ENCODE results near the gene SPATA22. TPM values are rescaled to one million over a fixed set of nuclear protein-coding genes. Genes with fewer than 3 reads are reported as not detected.
A peak's percentile ranks its signal among the peaks of the same experiment; 100 is the strongest.
"Not testable (repeated sequence)": the region's sequence is repeated elsewhere in the genome, so short reads cannot be mapped to it uniquely, and the experiment has no call there.

SPATA22 gene
- total RNA-seq, 2 donors from 2014 or later: 13.5 TPM; not detected in 1

- 35% methylated on average over 7 of the region's 7 CpGs for WGBS
Measured at GRCh38 chr17:3475812-3476610, 4.4 kb upstream of the SPATA22 start, which contains the start of gene ASPA. ASPA (plus strand) TSS chr17:3475997; CDS start chr17:3476160, 163 bp downstream.

GRCh38 chr17:3475251-3475685, 3.6 kb upstream of the SPATA22 start:
- Histone ChIP-seq H3K4me3 (no peak overlapping the region), H3K27me3 (replicated peaks; ENCODE audit: insufficient read depth) (no peaks in the 10 kb centered on the region), H3K4me1 (replicated peaks) (no peaks in the 10 kb centered on the region), H3K27ac (no peak overlapping the region), H3K9me3 (no peaks in the 10 kb centered on the region), H3K36me3 (no peaks in the 10 kb centered on the region)
- intact Hi-C loops (cut with DNase I): no loop called here
- TF ChIP-seq CTCF (IDR thresholded peaks at IDR 0.05): no peak
- TF ChIP-seq POLR2A (IDR thresholded peaks at IDR 0.05): no peak
- TF ChIP-seq POLR2AphosphoS5 (IDR thresholded peaks at IDR 0.05): no peak
- 73% methylated on average over 4 of the region's 4 CpGs for WGBS
- DNase-seq (ENCODE audit: low spot score): no peak

More at GRCh38 chr17:3475812-3476610, 4.4 kb upstream of the SPATA22 start, which contains the start of gene ASPA:
- H3K9me3 ChIP-seq: no peaks in the 10 kb centered on the region
- H3K36me3 ChIP-seq: no peaks in the 10 kb centered on the region
- peak within 1 kb of the TSS in 1 of 2 donors; percentile 16 for H3K27ac ChIP-seq
- H3K4me3 ChIP-seq: peak within 1 kb of the TSS; percentile 1 to 3
- no peaks in the 10 kb centered on the region for H3K27me3 ChIP-seq (replicated peaks; ENCODE audit: insufficient read depth)
- no peaks in the 10 kb centered on the region for H3K4me1 ChIP-seq (replicated peaks)
- DNase-seq (ENCODE audit: low spot score): no peak
- TF ChIP-seq POLR2A (IDR thresholded peaks at IDR 0.05): no peak
- no peak for TF ChIP-seq POLR2AphosphoS5 (IDR thresholded peaks at IDR 0.05)
- TF ChIP-seq CTCF (IDR thresholded peaks at IDR 0.05): no peak
- intact Hi-C loops (cut with DNase I): no loop called here

GRCh38 chr17:3474212-3474611, 2.6 kb upstream of the SPATA22 start:
- TF ChIP-seq CTCF (IDR thresholded peaks at IDR 0.05) (no peak), POLR2A (IDR thresholded peaks at IDR 0.05) (no peak), POLR2AphosphoS5 (IDR thresholded peaks at IDR 0.05) (no peak)
- Histone ChIP-seq H3K4me1 (replicated peaks) (no peaks in the 10 kb centered on the region), H3K27me3 (replicated peaks; ENCODE audit: insufficient read depth) (no peaks in the 10 kb centered on the region), H3K27ac (no peak overlapping the region), H3K4me3 (no peak overlapping the region), H3K9me3 (no peaks in the 10 kb centered on the region), H3K36me3 (no peaks in the 10 kb centered on the region)
- intact Hi-C loops (cut with DNase I): no loop called here
- 9% methylated on average over 3 of the region's 3 CpGs for WGBS
- DNase-seq (ENCODE audit: low spot score): no peak

- 94% methylated on average over 21 of the region's 21 CpGs for WGBS
- no peak for DNase-seq (ENCODE audit: low spot score)
- Histone ChIP-seq H3K4me3 (no peak overlapping the region), H3K36me3 (no peaks in the 10 kb centered on the region), H3K9me3 (no peaks in the 10 kb centered on the region), H3K27ac (no peak overlapping the region), H3K4me1 (replicated peaks) (no peaks in the 10 kb centered on the region), H3K27me3 (replicated peaks; ENCODE audit: insufficient read depth) (no peaks in the 10 kb centered on the region)
- no peak for TF ChIP-seq POLR2A (IDR thresholded peaks at IDR 0.05)
- no peak for TF ChIP-seq POLR2AphosphoS5 (IDR thresholded peaks at IDR 0.05)
- no peak for TF ChIP-seq CTCF (IDR thresholded peaks at IDR 0.05)
- intact Hi-C loops (cut with DNase I): no loop called here
Measured at GRCh38 chr17:3472137-3472536, 518 bp upstream of the SPATA22 start.

- Histone ChIP-seq H3K27ac (no peak overlapping the region), H3K4me1 (replicated peaks) (no peaks in the 10 kb centered on the region), H3K27me3 (replicated peaks; ENCODE audit: insufficient read depth) (no peaks in the 10 kb centered on the region), H3K36me3 (no peaks in the 10 kb centered on the region), H3K4me3 (no peak overlapping the region), H3K9me3 (no peaks in the 10 kb centered on the region)
- no peak for DNase-seq (ENCODE audit: low spot score)
- WGBS: 73% methylated on average over 5 of the region's 5 CpGs
- intact Hi-C loops (cut with DNase I): no loop called here
- TF ChIP-seq POLR2AphosphoS5 (IDR thresholded peaks at IDR 0.05): no peak
Measured at GRCh38 chr17:3469529-3469928, 2.1 kb downstream of the SPATA22 start.

GRCh38 chr17:3466355-3466754, 5.3 kb downstream of the SPATA22 start:
- H3K4me3 ChIP-seq; H3K27ac ChIP-seq; DNase-seq (ENCODE audit: low spot score); H3K4me1 ChIP-seq (replicated peaks); H3K36me3 ChIP-seq; H3K9me3 ChIP-seq; intact Hi-C loops (cut with DNase I); H3K27me3 ChIP-seq (replicated peaks; ENCODE audit: insufficient read depth): not testable (repeated sequence)
- WGBS: 77% methylated on average over 1 of the region's 1 CpG

All from prostate gland (tissue), 2 donors.